HK-2 (cell line): ENCODE measurements around the gene SREK1.
"Not testable (repeated sequence)": the region's sequence is repeated elsewhere in the genome, so short reads cannot be mapped to it uniquely, and the experiment has no call there.

ENCODE experiments used
- DNase-seq: peaks from one replicate; pipeline ENCODE4 v3.0.0-alpha.2; 2018; ENCODE audit not compliant: unreplicated experiment

Gene SREK1, protein sequence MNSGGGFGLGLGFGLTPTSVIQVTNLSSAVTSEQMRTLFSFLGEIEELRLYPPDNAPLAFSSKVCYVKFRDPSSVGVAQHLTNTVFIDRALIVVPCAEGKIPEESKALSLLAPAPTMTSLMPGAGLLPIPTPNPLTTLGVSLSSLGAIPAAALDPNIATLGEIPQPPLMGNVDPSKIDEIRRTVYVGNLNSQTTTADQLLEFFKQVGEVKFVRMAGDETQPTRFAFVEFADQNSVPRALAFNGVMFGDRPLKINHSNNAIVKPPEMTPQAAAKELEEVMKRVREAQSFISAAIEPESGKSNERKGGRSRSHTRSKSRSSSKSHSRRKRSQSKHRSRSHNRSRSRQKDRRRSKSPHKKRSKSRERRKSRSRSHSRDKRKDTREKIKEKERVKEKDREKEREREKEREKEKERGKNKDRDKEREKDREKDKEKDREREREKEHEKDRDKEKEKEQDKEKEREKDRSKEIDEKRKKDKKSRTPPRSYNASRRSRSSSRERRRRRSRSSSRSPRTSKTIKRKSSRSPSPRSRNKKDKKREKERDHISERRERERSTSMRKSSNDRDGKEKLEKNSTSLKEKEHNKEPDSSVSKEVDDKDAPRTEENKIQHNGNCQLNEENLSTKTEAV

DNA sequence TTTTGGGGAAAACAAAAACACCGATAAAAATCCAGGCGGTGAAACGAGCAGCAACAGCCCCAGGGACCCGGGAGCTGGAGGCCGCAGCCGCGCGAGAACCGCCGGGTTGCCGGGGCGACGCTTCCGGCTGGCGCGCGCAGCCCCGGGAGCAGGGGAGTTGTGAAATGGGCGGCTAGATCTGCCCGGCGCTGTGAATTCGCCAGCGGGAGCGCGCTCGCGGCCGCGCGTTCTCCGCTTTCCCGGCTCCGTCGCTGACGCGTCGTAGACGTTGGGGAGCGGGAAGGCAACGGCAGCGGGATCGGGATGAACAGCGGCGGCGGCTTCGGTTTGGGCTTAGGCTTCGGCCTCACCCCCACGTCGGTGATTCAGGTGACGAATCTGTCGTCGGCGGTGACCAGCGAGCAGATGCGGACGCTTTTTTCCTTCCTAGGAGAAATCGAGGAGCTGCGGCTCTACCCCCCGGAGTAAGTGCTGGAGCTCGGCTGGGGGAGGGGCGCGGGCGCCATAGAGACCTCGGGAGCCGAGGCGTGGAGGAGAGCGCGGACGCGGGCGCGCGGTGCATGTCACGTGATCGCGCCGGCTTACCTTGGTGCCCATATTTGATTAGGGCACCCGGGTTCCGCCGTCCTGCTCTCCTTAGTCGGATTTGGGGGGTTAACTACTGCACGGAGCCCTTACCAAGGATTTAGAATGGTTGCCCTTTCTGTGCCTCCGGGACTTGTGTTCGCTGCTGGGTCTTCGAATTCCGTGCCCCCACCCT is at the start of gene SREK1:
Gene SREK1 (plus strand): TSS at position 227 of the 760 bp plus-strand sequence. CDS start 77 bp downstream, at position 304.
- DNase-seq: peak; percentile 84

DNA sequence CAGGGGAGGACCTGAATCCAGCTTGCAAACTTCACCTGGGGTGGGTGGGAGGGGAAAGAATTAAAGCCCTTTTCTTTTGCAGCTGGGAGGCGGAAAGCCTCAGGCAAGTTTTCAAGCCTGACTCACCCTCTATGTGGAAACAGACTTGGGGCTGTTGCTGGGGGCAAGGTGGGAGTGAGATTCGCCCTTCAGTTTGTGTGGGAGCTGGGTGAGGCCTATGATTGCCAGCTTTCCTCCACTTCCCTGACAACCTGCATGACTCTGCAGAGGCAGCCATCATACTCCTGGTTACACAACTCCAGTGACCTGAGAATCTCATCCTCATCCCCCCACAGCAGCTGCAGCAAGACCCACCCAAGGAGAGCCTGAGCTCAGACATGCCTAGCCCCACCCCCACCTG is 43.2 kb upstream of the SREK1 start:
- no peak for DNase-seq

DNA sequence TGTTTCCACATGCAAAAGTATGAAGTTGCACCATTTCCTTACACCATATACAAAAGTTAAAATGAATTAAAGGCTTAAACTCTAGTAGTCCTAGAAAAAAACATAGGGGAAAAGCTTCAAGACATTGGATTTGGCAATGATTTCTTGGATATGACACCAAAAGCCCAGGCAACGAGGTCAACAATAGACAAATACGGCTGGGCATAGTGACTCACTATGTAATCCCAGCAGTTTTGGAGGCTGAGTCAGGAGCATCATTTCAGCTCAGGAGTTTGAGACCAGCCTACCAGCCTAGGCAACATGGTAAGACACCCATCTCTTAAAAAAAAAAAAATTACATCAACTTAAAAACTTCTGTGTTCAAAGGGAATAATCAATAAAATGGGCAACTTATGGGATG is 30.9 kb upstream of the SREK1 start:
- DNase-seq: peak; percentile 22

DNA sequence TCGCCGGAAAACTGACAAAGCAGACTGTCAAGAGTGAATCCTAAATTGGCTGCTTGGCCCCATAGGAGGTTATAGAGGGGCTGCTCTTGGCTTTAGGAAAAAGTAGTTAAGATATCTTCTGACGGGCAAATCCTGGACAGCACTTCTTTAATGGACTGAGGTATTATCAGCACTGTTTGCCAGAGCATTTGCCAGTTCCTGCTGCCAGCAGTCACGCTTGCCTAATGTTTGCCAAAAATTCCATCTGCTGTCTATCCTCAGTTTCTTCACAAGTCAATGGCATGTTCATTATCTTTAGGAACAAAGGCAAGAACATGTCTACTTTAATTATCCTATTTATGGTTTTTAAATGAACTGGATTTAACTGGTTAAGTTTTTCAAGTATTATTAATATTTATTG is 25.8 kb upstream of the SREK1 start:
- no peak for DNase-seq

DNA sequence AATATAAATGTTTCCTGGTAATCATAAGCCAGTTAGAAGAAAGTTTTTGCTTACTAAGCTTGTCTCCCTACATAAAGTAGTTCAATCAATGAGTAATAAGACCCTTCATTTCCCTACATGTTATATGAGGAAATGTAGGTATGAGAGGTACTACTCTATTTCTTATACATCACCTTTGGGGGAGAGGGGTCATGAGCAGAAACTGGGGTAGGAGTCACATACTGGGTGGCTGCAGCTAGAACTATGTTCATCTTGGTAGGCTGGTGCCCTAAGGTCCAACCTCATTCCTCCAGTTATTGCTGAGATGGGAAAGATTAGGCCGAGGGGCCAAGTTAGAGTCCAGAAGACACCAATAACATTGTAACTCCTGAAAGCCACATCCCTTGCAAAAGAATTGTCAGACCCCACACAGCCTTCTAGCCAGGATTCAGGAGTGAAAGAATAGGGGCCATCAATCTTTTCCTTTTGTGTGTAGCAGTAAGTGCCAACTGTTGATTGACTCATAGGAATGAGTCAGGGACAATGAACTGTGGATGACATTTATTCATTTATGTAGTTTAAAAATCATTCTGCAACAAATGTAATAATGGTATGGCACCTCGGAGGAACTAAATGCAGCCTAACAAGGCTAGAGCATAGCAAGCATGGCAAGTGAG is 21.6 kb upstream of the SREK1 start:
- no peak for DNase-seq

DNA sequence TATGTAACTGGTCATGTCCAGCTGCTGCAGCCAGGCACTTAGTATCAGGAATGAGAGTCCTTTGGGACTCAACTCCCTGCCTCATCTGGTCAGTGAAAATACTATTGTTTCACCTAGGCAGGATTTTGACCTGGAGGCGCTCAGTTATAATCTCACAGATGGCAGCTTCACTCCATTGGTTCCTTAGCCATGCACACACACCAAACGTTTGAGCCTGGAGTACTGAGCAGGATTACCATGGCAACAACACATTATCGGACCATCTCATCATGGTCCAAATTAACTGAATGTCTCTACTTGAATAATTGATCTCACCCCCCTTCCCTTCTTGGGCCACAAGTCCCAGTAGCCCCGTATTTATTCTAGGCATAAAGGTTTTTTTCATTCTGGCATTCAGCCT is 15.0 kb upstream of the SREK1 start:
- no peak for DNase-seq

DNA sequence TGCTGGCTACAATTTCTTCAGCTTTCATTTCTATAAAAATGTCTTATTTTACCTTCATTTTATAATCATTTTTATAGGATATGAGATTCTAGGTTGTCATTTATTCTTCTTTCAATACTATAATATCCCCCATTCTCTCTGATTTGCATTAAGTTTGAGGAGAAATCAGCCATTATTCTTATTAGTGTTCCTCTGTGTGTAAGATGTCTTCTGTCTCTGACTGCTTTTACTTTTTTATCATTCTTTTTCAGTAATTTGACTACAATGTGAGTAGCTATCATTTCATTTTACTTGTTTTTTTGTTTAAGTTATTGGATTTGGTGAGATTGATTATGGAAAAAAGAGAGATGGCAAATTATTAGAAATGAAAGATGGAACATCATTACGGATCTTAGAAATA is 13.6 kb upstream of the SREK1 start:
- DNase-seq: no peak

DNA sequence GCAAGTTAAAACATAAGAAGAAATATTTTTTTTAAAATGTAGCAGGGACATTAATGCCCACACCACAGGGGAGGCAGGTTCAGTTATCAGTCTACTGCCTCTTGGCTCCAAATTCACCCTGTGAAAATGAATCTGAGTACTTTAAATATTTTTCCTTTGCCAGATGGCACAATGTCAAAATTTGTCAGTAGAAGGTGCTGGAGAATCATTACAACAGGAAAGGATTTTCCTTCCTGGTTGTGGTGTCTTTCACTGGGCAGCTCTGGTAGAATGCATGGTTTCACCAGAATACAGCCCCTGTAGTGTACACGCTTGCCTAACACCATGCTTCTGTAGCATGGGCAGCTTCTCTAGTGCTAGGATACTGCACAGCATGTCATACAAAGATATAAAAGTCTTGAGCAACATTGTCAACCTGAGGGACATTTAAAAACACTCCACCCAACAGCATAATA is 9.7 kb upstream of the SREK1 start:
- DNase-seq: no peak

DNA sequence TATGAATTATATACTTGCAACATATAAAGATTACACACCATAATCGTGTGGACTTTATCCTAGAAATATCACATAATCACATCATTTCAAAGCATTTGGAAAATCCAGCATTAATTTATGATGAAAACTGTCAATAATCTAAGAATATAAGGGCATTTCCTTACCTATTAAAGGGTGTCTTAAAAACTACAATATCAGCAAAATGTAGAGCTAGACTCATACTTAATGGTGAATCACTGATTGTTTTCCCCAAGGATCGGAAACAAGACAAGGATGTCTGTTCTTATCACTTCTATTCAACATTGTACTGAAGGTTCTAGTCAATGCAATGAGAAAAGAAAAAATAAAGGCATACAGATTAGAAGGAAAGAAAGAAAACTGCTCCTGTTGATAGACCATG is 8.0 kb upstream of the SREK1 start:
- DNase-seq: no peak

DNA sequence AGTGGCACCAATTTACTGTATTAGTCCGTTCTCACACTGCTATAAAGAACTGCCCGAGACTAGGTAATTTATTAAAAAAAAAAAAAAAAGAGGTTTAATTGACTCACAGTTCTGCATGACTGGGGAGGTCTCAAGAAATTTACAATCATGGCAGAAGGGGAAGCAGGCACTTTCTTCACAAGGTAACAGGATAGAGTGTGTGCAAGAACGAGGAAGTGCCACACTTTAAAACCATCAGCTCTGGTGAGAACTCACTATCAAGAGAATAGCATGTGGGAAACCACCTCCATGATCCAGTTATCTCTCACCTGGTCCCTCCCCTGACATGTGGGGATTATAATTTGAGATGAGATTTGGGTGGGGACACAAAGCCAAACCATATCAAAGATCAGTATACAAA is 7.2 kb upstream of the SREK1 start:
- not testable (repeated sequence) for DNase-seq

DNA sequence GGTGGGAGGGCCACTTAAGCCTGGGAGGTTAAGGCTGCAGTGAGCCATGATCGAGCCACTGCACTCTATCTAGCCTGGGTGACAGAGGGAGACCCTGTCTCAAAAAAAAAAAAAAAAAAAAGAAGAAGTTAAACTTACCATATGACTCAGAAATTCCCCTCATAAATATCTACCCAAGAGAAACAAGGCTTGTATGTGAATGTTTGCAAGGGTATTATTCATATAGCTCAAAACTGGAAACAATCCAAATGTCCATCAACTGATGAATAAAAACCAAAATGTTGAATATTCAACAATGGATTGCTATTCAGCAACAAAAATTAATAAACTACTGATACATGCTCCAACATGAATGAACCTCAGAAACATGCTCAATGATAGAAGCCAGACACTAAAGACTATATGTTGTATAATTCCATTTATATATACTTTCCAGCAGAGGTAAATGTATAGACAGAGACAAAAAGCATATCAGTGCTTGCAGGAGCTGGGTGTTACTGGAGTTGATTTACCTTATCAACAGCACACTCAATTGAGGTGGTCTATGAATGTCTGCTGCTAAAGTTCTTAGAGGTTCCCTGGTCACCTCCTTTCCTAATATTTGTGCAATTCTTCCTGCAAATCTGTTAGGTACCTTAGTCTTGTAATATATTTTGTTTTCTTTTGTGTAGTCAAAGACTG is 5.3 kb upstream of the SREK1 start:
- DNase-seq: no peak

DNA sequence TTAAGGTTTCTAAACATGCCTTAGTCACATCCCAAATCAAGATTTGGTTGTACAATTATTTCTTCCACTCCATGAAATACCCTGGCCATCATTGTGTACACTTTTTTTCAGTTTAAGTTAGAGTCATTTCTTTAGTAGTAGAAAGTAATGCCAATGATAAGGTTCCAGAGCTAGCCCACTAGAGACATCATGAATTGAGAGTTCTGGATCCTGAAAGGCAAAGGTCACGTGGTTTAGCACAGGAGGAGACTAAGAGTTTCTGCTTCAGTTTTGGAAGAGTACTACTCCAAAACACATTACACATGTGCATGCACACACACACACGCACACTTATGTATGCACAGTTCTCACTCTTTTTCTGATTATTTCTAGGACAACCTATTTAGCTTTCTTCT is 4.8 kb upstream of the SREK1 start:
- DNase-seq: no peak

DNA sequence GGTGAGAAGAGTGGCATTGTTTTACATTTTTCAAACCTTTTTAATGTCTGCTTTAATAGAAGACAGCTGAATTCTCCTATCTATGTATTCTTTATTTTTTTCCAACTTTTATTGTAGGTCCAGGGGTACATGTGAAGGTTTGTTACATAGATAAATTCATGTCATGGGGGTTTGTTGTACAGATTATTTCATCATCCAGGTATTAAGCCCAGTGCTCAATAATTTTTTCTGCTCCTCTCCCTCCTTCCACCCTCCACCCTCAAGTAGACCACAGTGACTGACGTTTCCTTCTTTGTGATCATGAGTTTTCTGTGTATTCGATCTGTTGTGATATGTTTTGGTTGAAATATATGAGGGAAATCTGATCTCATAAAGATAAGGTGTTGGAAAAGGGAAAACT is 1.7 kb upstream of the SREK1 start:
- no peak for DNase-seq

DNA sequence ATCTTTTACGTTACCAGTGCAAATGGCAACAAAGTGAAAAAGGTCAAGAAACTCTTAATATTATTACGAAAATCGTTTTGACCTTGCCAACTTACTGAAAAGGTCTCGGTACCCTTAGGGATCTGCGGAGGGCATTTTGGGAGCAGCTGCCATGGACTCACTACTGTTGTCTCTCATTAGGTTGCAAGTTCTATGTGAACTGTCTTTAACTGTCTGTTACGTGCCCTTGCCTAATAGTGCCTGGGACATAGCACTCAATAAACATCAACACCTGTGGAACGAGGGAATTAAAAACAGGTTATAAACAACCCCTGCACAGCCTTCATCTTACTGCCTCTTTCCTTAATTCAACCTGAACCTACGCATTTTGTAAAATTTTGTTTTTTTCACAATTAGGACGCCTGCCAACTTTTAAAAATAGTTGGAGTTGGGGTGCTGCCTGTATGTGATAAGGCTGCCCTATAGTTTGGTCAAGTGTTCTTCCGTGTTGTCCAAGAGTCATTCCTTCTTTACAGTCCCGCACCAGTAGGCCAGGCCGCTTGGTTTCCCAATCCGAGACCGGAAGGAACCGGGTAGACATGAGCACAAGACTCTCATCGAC is 527 bp upstream of the SREK1 start:
- DNase-seq: no peak

DNA sequence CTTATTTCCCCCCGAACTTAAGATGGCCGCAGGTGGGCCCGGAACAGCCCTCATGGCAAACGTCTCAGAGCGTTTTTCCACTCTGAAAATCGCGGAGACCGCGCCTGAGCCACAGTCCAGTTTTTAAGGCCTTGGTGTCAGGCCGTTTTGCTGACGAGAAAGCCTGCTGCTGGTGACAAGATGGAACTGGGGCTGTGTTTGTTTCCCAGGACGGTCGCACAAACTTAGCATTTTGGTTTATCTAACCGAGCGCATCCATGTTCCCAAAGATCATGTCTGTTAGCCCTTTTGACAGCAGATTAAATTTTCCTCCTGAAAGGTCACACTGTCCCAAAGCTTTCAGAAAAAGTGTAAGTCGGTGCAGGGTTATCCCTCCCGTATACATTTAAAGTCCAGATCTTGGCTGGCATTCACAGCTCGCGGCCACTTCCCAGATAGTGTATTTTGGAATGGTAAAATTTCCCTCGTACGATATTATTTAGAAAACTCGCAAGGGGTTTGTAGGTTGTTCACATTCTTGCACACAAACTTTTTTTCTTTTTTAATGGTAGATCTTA is 812 bp downstream of the SREK1 start:
- DNase-seq: no peak

DNA sequence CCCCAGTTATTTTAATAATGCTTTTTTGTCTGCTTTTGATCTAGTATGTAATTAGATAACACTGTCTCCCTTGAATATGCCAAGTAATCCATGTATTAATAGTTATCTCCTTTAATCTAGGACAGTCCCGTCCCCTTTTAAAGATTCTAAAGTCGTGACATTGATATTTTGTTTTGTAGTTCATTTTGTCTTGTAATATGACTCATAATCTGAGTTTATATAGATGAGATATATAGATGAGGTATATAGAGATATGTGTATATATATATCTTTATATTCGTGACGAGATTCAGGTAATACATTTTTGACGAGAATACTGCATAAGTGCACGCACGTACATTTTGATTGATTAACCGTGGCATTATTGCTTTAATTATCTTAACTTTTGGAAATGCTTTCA is 1.6 kb downstream of the SREK1 start:
- DNase-seq: no peak

DNA sequence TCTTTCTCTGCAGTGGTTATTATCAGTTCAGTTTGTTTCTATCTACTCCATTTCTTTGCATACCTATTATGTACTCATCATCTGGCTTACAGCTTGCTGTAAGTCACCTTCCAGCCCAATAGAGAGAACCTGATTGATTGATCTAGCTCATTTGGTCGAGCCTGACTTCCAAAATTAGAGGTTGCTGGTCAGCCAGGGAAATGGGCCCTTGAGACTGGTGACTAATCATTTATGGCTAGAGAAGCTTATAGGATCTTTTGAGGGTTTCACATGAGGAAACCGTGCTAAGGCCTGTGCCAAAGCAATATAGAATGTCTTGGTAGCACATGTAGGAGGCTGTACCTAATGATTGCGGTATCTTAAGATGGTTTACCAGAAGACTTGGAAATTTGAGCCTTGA is 5.8 kb downstream of the SREK1 start:
- no peak for DNase-seq

DNA sequence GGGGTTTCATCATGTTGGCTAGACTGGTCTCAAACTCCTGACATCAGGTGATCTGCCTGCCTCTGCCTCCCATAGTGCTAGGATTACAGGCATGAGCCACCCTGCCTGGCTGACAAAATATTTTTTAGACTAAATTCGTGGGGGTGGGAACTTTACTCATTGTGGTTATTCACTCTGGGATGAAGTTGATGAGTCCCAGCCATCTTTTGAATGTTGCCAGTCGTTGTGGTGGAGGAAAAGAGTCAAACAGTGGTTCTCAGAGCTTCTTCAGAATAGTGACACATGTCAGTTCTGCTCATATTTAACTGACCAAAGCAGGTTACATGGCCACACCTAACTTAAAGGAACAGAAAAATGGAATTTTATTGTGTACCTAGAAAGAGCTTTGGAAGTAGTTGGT is 6.9 kb downstream of the SREK1 start:
- DNase-seq: no peak

DNA sequence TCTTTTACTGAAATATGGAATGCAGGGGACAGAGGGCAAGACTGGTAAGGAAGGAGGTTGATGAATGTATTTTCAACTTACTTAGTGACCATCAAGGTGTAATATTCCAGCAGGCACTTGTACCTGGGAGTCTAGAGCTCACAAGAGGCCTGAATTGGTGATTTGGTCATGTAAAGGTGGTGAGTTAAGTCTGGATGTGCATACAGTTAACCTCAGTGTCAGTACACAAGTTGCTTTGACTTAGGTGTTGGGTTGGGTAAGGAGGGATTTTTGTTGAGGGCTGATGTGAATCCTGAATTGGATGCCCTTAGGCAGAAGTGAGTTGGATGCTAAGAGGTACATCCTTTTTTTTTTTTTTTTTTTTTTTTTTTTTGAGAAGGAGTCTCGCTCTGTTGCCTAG is 7.4 kb downstream of the SREK1 start:
- no peak for DNase-seq

DNA sequence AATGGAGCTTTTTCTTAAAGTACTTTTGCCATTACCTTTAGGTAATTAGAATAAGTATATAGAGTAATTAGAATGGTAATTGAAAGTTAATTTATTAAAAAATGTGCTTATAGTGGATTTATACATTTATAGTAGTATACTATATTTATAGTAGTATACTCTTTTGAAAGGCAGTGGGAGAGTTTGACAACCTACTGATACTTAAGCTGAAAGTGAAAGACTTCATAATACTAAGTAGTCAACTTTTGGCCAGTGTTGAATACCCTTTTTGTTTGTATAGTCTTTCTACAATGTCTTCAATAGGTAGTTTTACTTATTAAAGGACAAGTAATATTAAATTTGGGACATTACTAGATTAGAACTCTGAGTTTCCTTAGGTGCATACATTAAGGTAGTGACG is 12.9 kb downstream of the SREK1 start:
- no peak for DNase-seq

DNA sequence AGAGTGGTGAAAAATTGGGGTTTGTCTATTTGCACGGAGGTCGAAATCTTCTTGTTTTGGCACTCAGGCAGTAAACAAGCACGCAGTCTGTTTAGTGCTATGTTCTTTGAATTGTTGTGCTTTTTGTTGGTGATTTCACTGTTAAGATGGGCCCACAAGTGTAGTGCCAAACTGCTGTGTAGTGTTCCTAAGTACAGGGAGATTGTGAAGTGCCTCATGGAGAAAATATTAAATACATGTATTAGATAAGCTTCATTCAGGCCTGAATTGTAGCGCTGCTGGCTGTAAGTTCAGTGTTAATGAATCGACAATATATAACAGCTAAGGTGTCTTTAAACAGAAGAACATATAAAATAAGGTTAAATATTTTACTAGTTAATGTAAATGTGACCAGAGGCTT is 17.3 kb downstream of the SREK1 start:
- no peak for DNase-seq
